Lung microvascular endothelial cell (primary cell): ENCODE results near the gene FN1. TPM values are rescaled to one million over a fixed set of nuclear protein-coding genes. Genes with fewer than 3 reads are reported as not detected.
"Not testable (repeated sequence)": the region's sequence is repeated elsewhere in the genome, so short reads cannot be mapped to it uniquely, and the experiment has no call there.

Source experiments
- DNase-seq, 2 donors: peaks; one replicate each; pipeline versions ENCODE4 v3.0.0 to v3.0.0-alpha.2; 2010; ENCODE audit warnings: low read depth in 2 of 2
- total RNA-seq: library from RNA; depleted of rRNA; stranded (reverse); fragments of >200 nt; gene quantifications from 2 replicates; pipeline ENCODE4 v1.2.1, GENCODE V29; 2014

Gene FN1
- total RNA-seq, 1 donor from 2014 or later = 305 TPM

- DNase-seq = no peak
These were observed 88.0 kb downstream of the FN1 start for GRCh38 chr2:215347878-215348277.

- no peak for DNase-seq
These were observed 96.8 kb downstream of the FN1 start for GRCh38 chr2:215338883-215339679.

- no peak for DNase-seq
These were observed 102.8 kb downstream of the FN1 start for GRCh38 chr2:215332872-215333595.

GRCh38 chr2:215328066-215328465 lies 107.8 kb downstream of the FN1 start:
- no peak for DNase-seq

GRCh38 chr2:215324811-215325210 lies 111.1 kb downstream of the FN1 start:
- DNase-seq = no peak

GRCh38 chr2:215320679-215321078 lies 115.2 kb downstream of the FN1 start:
- no peak for DNase-seq

GRCh38 chr2:215320102-215320501 lies 115.8 kb downstream of the FN1 start:
- DNase-seq = peak in 1 of 2 donors; percentile 58

- DNase-seq = no peak
These were observed 116.4 kb downstream of the FN1 start for GRCh38 chr2:215319500-215319899.

- peak in 1 of 2 donors; percentile 24 for DNase-seq
These were observed 119.5 kb downstream of the FN1 start for GRCh38 chr2:215316336-215316735.

- DNase-seq = no peak
These were observed 120.6 kb downstream of the FN1 start for GRCh38 chr2:215315301-215315700.

- no peak for DNase-seq
These were observed 121.0 kb downstream of the FN1 start for GRCh38 chr2:215314896-215315295.

GRCh38 chr2:215313255-215313613 lies 122.6 kb downstream of the FN1 start:
- no peak for DNase-seq

- DNase-seq = peak; percentile 87 to 93
These were observed 124.1 kb downstream of the FN1 start, which contains the start of gene ATIC for GRCh38 chr2:215311625-215312396. ATIC (plus strand) TSS chr2:215312059; CDS start chr2:215312143, 84 bp downstream.

GRCh38 chr2:215311259-215311624 lies 124.6 kb downstream of the FN1 start:
- DNase-seq = not testable (repeated sequence)

Other genes starting within 250 kb of the FN1 start
- gene ATIC, start 124.0 kb downstream of the FN1 start, total RNA-seq = 12.6 and 16.3 TPM in 2 replicates